Measurements from ENCODE around the gene CUL7. TPM values are rescaled to one million over a fixed set of nuclear protein-coding genes. Genes with fewer than 3 reads are reported as not detected.

CUL7 gene
- total and polyA plus RNA-seq, 10 of the 15 experiments (the other 5 are each of a cell fraction or from before 2014, with no cell fraction given) = 0.66 to 18.4 (median 10.9) TPM

- no peak for TF ChIP-seq USF2 (IDR thresholded peaks at IDR 0.05; ENCODE audit: borderline replicate concordance, low read depth, low read length)
- no peak for TF ChIP-seq SUPT20H (IDR thresholded peaks at IDR 0.05; ENCODE audit: borderline replicate concordance, control insufficient read depth, low read depth, low read length)
- TF ChIP-seq GABPA (IDR thresholded peaks at IDR 0.05; ENCODE audit: low read depth) = no peak
- no peak for TF ChIP-seq KAT2A (conservative IDR thresholded peaks at IDR 0.05; ENCODE audit: control insufficient read depth, low read depth, low read length)
- no peak for TF ChIP-seq E4F1 (IDR thresholded peaks at IDR 0.05; ENCODE audit: borderline replicate concordance, partially characterized antibody)
- TF ChIP-seq ATF3 (IDR thresholded peaks at IDR 0.05; ENCODE audit: borderline replicate concordance, extremely low read depth, low read depth, low read length) = no peak
- TF ChIP-seq ZBTB33 (IDR thresholded peaks at IDR 0.05) = no peak
- no peak for TF ChIP-seq PML (IDR thresholded peaks at IDR 0.05; ENCODE audit: low read length)
Measured at GRCh38 chr6:43055966-43056365, 2.3 kb upstream of the CUL7 start (continued).

Measured in GM12878 (cell line).